GM18505 (cell line): ENCODE measurements around the gene TOP2A.

Experiments
- ATAC-seq: cut with Tn5 transposase; IDR thresholded peaks from one replicate; pipeline ENCODE4 v1.9.1; 2021; ENCODE audit not compliant: unreplicated experiment
- POLR2A ChIP-seq: IDR thresholded peaks from 4 replicates; pipeline ENCODE4 v1.6.1; 2011; ENCODE audit warnings: borderline replicate concordance; ENCODE audit not compliant: insufficient read depth, insufficient read length; ENCODE audit errors: extremely low read depth

TOP2A gene

GRCh38 chr17:40360091-40360490 lies 57.6 kb downstream of the TOP2A start:
- TF ChIP-seq POLR2A, result no peak
- no peak for ATAC-seq

- TF ChIP-seq POLR2A, result no peak
- no peak for ATAC-seq
These were observed 59.2 kb downstream of the TOP2A start for GRCh38 chr17:40358323-40359038.

GRCh38 chr17:40356990-40357881 lies 60.5 kb downstream of the TOP2A start:
- no peak for ATAC-seq

GRCh38 chr17:40355804-40356758 lies 61.6 kb downstream of the TOP2A start:
- ATAC-seq, result no peak
- TF ChIP-seq POLR2A, result no peak

More at GRCh38 chr17:40356990-40357881, 60.5 kb downstream of the TOP2A start:
- TF ChIP-seq POLR2A, result no peak

GRCh38 chr17:40355123-40355803 lies 62.4 kb downstream of the TOP2A start:
- ATAC-seq, result no peak
- no peak for TF ChIP-seq POLR2A

GRCh38 chr17:40354221-40355122 lies 63.2 kb downstream of the TOP2A start:
- no peak for ATAC-seq
- no peak for TF ChIP-seq POLR2A

- TF ChIP-seq POLR2A, result no peak
- ATAC-seq, result no peak
These were observed 64.8 kb downstream of the TOP2A start for GRCh38 chr17:40352779-40353394.

GRCh38 chr17:40352237-40352778 lies 65.4 kb downstream of the TOP2A start:
- no peak for TF ChIP-seq POLR2A

GRCh38 chr17:40351359-40352236 lies 66.1 kb downstream of the TOP2A start:
- no peak for ATAC-seq
- no peak for TF ChIP-seq POLR2A

More at GRCh38 chr17:40352237-40352778, 65.4 kb downstream of the TOP2A start:
- no peak for ATAC-seq
